Upper lobe of left lung (tissue), 6 donors: ENCODE measurements around the gene FKBP5. TPM values are rescaled to one million over a fixed set of nuclear protein-coding genes. Genes with fewer than 3 reads are reported as not detected.

Experiments
- ATAC-seq, 2 donors: fragments of 200-7000 bp; cut with Tn5 transposase; one replicate each; pipeline ENCODE4 v1.9.1; 2022; ENCODE audit warnings: mild to moderate bottlenecking in 2 of 2, moderate library complexity in 2 of 2; ENCODE audit not compliant: low FRiP score in 2 of 2
- DNase-seq, 2 donors: peaks; one replicate each; pipeline ENCODE4 v3.0.0-alpha.2; 2019 to 2020
- H3K27ac ChIP-seq, 4 donors: fragments of 200-600 bp; sonication (generic); one replicate each; pipeline ENCODE4 v1.5.1; 2016 to 2019
- H3K27me3 ChIP-seq, 4 donors: fragments of 200-600 bp; sonication (generic); one replicate each; pipeline ENCODE4 v1.5.1; 2017 to 2019
- H3K36me3 ChIP-seq, 4 donors: fragments of 200-600 bp; sonication (generic); one replicate each; pipeline ENCODE4 v1.5.1; 2016 to 2019
- H3K4me1 ChIP-seq, 4 donors: fragments of 200-600 bp; sonication (generic); one replicate each; pipeline ENCODE4 v1.5.1; 2018 to 2019
- H3K4me3 ChIP-seq, 4 donors: fragments of 200-600 bp; sonication (generic); one replicate each; pipeline ENCODE4 v1.5.1; 2017 to 2019; ENCODE audit warnings: mild to moderate bottlenecking in 2 of 4, moderate library complexity in 1 of 4
- H3K9me3 ChIP-seq, 4 donors: fragments of 200-600 bp; sonication (generic); one replicate each; pipeline ENCODE4 v1.5.1; 2018 to 2019
- EP300 ChIP-seq, 4 donors: sonication (generic); formaldehyde crosslinking; IDR thresholded peaks; one replicate each; pipeline ENCODE4 v1.5.1; 2017; ENCODE audit warnings: antibody characterized with exemption in 4 of 4, control low read depth in 2 of 4
- POLR2A ChIP-seq, 4 donors: fragments of 450-650 bp; IDR thresholded peaks; one replicate each; pipeline ENCODE4 v1.5.1; 2016 to 2017; ENCODE audit warnings: antibody characterized with exemption in 4 of 4, mild to moderate bottlenecking in 2 of 4
- POLR2AphosphoS5 ChIP-seq, 2 donors: sonication (generic); formaldehyde crosslinking; IDR thresholded peaks; one replicate each; pipeline ENCODE4 v1.5.1; 2017; ENCODE audit warnings: antibody characterized with exemption in 2 of 2
- WGBS, 2 donors: methylation state at CpG; one replicate each; pipeline ENCODE4 v1.1.5; 2017 to 2018; 5-methylcytosine and 5-hydroxymethylcytosine counted together
- total RNA-seq, 6 donors: library from RNA; depleted of rRNA in 4 of 6; stranded (reverse); fragments of >200 nt in 4 of 6; gene quantifications; one replicate each; pipeline versions ENCODE4 v1.1.0 to v1.2.1, GENCODE V29; 2016 to 2021
- TF ChIP-seq, protein P1 (sequence below), 6 experiments: fragments of 450-650 bp in 4 of 6; fragments of 200-600 bp in 2 of 6; sonication (generic) in 2 of 6; IDR thresholded peaks; one replicate each; pipeline ENCODE4 v1.5.1; 2016 to 2019; ENCODE audit warnings: antibody characterized with exemption in 6 of 6
- donor health status: DM: no; HTN: no; CAD: no; lungs with moderate emphysema.
- donor health status: DM: no; HTN: yes; CAD: no; lungs with severe emphysema.

The FKBP5 gene
- total RNA-seq, 6 donors from 2014 or later = 112 to 203 (median 143) TPM

DNA sequence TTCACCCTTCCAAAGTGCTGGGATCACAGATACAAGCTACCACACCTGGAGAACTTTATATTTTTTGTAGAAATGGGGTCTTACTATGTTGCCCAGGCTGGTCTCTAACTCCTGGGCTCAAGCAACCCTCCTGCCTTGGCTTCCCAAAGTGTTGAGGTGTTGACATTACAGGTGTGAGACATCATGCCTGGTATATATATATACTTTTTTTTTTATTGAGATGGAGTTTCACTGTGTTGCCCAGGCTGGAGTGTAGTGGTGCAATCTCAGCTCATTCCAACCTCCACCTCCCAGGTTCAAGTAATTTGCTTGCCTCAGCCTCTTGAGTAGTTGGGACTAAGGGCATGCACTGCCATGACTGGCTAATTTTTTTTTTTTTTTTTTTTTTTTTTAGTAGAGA lies 5.4 kb downstream of the FKBP5 start:
- ATAC-seq = no peak
- TF ChIP-seq, protein P1, sequence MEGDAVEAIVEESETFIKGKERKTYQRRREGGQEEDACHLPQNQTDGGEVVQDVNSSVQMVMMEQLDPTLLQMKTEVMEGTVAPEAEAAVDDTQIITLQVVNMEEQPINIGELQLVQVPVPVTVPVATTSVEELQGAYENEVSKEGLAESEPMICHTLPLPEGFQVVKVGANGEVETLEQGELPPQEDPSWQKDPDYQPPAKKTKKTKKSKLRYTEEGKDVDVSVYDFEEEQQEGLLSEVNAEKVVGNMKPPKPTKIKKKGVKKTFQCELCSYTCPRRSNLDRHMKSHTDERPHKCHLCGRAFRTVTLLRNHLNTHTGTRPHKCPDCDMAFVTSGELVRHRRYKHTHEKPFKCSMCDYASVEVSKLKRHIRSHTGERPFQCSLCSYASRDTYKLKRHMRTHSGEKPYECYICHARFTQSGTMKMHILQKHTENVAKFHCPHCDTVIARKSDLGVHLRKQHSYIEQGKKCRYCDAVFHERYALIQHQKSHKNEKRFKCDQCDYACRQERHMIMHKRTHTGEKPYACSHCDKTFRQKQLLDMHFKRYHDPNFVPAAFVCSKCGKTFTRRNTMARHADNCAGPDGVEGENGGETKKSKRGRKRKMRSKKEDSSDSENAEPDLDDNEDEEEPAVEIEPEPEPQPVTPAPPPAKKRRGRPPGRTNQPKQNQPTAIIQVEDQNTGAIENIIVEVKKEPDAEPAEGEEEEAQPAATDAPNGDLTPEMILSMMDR (IDR thresholded peaks at IDR 0.05) = no peak
- TF ChIP-seq EP300 (IDR thresholded peaks at IDR 0.05) = no peak
- no peak for TF ChIP-seq POLR2A (IDR thresholded peaks at IDR 0.05)
- TF ChIP-seq POLR2AphosphoS5 (IDR thresholded peaks at IDR 0.05) = peak in 1 of 2 donors; percentile 12

DNA sequence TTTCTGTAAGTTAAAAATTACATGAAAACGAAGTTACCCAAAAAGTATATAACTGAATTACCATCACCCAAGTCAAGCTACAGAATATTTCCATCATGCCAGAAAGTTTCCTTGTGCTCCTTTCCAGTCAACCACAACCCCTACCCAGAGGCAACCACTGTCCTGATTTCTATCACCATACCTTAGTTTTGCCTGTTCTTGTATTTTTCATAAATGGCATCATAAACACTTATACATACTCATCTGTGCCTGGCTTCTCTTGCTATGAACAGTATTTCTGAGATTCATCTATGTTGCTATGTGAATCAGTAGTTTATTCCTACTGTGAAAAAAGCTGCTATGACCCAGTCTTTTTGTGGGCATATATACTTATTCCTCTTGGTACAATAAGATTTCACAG lies 7.4 kb downstream of the FKBP5 start:
- TF ChIP-seq EP300 (IDR thresholded peaks at IDR 0.05) = no peak

More for the DNA sequence above, 5.4 kb downstream of the FKBP5 start:
- Histone ChIP-seq H3K36me3 (peaks cover 9 to 42% (median 23%) of the 10 kb centered on the region in 4 donors), H3K4me3 (peak overlapping the region in 1 of 4 donors; percentile 65), H3K27ac (no peak overlapping the region), H3K4me1 (peaks cover 18 to 44% (median 39%) of the 10 kb centered on the region in 4 donors), H3K9me3 (no peaks in the 10 kb centered on the region), H3K27me3 (no peaks in the 10 kb centered on the region)
- DNase-seq = no peak

DNA sequence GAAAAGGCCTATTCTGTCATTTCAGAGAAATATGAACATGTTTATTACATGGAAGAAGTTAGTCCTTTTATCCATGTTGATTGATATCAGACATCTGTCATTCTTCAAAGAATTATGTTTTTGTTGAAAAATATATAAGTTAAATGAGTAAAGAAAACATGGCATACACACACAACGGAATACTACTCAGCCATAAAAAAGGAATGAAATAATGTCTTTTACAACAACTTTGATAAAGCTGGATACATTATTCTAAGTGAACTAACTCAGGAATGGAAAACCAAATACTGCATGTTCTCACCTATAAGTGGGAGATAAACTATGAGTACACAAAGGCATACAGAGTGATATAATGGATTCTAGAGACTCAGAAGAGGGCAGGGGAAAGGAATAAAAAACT lies 9.3 kb downstream of the FKBP5 start:
- WGBS, 2 donors = 98% methylated on average over 1 of the region's 1 CpG
- DNase-seq = no peak
- Histone ChIP-seq H3K36me3 (peaks cover 11 to 55% (median 25%) of the 10 kb centered on the region in 4 donors), H3K27me3 (no peaks in the 10 kb centered on the region), H3K27ac (no peak overlapping the region), H3K9me3 (no peaks in the 10 kb centered on the region), H3K4me3 (no peak overlapping the region), H3K4me1 (peaks cover 32 to 77% (median 72%) of the 10 kb centered on the region in 4 donors)
- TF ChIP-seq, protein P1 (IDR thresholded peaks at IDR 0.05) = no peak
- TF ChIP-seq EP300 (IDR thresholded peaks at IDR 0.05) (no peak), POLR2AphosphoS5 (IDR thresholded peaks at IDR 0.05) (no peak), POLR2A (IDR thresholded peaks at IDR 0.05) (no peak)
- no peak for ATAC-seq

More for the DNA sequence above, 7.4 kb downstream of the FKBP5 start:
- H3K27me3 ChIP-seq = no peaks in the 10 kb centered on the region
- DNase-seq (no peak), ATAC-seq (no peak)
- H3K4me1 ChIP-seq = peaks cover 25 to 61% (median 56%) of the 10 kb centered on the region in 4 donors
- 83 to 97% methylated on average over 1 of the region's 1 CpG for WGBS, 2 donors
- H3K27ac ChIP-seq = no peak overlapping the region
- no peak overlapping the region for H3K4me3 ChIP-seq
- H3K36me3 ChIP-seq = peaks cover 11 to 55% (median 25%) of the 10 kb centered on the region in 4 donors
- no peaks in the 10 kb centered on the region for H3K9me3 ChIP-seq

DNA sequence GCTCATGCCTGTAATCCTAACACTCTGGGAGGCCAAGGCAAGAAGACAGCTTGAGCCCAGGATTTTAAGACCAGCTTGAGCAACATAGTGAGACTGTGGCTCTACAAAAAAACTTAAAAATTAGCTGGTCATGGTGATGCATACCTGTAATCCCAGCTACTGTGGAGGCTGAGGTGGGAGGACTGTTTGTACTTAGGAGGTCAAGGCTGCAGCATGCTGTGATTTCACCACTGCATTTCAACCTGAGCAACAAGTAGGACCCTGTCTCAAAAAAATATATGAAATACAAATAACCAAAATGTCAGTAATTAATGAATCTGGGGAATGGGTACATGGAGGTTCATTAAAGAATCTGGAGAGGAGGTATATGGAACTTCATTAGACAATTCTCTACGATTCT lies 9.9 kb downstream of the FKBP5 start:
- H3K36me3 ChIP-seq = peaks cover 11 to 50% (median 20%) of the 10 kb centered on the region in 4 donors
- no peaks in the 10 kb centered on the region for H3K27me3 ChIP-seq
- ATAC-seq (no peak), DNase-seq (no peak)
- no peak overlapping the region for H3K27ac ChIP-seq
- WGBS, 2 donors = 96 to 97% methylated on average over 1 of the region's 1 CpG
- H3K4me3 ChIP-seq = no peak overlapping the region
- no peaks in the 10 kb centered on the region for H3K9me3 ChIP-seq
- TF ChIP-seq POLR2A (IDR thresholded peaks at IDR 0.05) (no peak), POLR2AphosphoS5 (IDR thresholded peaks at IDR 0.05) (no peak), EP300 (IDR thresholded peaks at IDR 0.05) (no peak)
- TF ChIP-seq, protein P1 (IDR thresholded peaks at IDR 0.05) = no peak
- H3K4me1 ChIP-seq = peaks cover 32 to 81% (median 71%) of the 10 kb centered on the region in 4 donors

DNA sequence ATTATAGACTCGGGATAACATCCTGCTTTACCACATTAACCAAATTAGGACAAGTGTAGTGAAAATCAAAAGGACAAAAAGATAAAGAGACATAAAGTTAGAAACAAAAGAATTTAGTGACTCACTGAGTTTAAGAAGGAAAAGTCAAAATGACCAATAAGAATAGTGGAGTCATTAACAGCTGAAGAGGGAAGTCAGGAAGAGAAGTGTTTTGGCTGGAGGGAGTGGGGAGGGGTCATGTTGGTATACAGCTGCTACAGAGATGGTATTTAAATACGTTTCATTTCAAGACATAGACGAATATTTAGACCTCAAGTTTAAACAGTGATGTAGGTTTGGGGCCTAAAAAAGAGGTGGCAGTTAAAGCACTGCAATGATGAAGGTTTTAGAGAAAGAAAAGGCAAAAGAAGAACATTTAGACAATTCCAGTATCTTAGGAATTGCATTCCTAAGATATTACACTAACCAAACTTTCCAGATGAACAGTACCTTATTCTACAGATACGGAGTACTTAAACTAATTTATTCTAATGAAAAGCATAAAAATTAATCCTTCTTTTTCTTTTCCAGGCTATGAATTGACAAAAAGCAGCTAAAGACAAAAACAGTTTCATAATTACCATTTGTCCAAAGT lies 10.6 kb downstream of the FKBP5 start:
- ATAC-seq (no peak), DNase-seq (no peak)
- WGBS, 2 donors = 71 to 80% methylated on average over 4 of the region's 4 CpGs
- no peaks in the 10 kb centered on the region for H3K9me3 ChIP-seq
- TF ChIP-seq, protein P1 (IDR thresholded peaks at IDR 0.05) = no peak
- no peak for TF ChIP-seq POLR2AphosphoS5 (IDR thresholded peaks at IDR 0.05)
- no peak for TF ChIP-seq POLR2A (IDR thresholded peaks at IDR 0.05)
- no peak for TF ChIP-seq EP300 (IDR thresholded peaks at IDR 0.05)
- H3K27ac ChIP-seq = peak overlapping the region in 1 of 4 donors; percentile 11
- peaks cover 32 to 85% (median 72%) of the 10 kb centered on the region in 4 donors for H3K4me1 ChIP-seq
- peaks cover 11 to 45% (median 14%) of the 10 kb centered on the region in 4 donors for H3K36me3 ChIP-seq
- no peaks in the 10 kb centered on the region for H3K27me3 ChIP-seq
- no peak overlapping the region for H3K4me3 ChIP-seq
